ENCODE measurements around the gene RIPOR2.
A peak's percentile ranks its signal among the peaks of the same experiment; 100 is the strongest.
"Not testable (repeated sequence)": the region's sequence is repeated elsewhere in the genome, so short reads cannot be mapped to it uniquely, and the experiment has no call there.

Gene RIPOR2

GRCh38 chr6:24766680-24767462 lies 168.9 kb downstream of the RIPOR2 start:
- DNase-seq (ENCODE audit: low read depth, low spot score): no peak

- DNase-seq (ENCODE audit: low read depth, low spot score): not testable (repeated sequence)
Measured at GRCh38 chr6:24765968-24766367, 169.8 kb downstream of the RIPOR2 start.

- not testable (repeated sequence) for DNase-seq (ENCODE audit: low read depth, low spot score)
Measured at GRCh38 chr6:24764833-24765828, 170.6 kb downstream of the RIPOR2 start.

- DNase-seq (ENCODE audit: low read depth, low spot score): no peak
Measured at GRCh38 chr6:24763578-24763977, 172.2 kb downstream of the RIPOR2 start.

DNA sequence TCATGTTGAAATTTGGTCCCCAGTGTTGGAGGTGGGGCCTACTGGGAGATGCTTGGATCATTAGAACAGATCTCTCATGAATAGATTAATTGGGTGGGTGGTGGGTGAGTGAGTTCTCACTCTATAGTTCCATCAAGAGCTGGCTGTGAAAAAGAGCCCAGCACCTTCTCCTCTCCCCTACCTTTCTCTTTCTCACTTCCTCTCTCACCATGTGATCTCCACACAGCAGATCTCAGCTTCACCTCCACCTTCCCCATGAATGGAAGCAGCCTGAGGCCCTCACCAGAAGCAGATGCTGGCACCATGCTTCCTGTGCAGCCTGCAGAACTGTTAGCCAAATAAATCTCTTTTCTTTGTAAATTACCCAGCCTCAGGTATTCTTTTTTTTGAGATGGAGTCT lies 173.9 kb downstream of the RIPOR2 start:
- DNase-seq (ENCODE audit: low read depth, low spot score): no peak

DNA sequence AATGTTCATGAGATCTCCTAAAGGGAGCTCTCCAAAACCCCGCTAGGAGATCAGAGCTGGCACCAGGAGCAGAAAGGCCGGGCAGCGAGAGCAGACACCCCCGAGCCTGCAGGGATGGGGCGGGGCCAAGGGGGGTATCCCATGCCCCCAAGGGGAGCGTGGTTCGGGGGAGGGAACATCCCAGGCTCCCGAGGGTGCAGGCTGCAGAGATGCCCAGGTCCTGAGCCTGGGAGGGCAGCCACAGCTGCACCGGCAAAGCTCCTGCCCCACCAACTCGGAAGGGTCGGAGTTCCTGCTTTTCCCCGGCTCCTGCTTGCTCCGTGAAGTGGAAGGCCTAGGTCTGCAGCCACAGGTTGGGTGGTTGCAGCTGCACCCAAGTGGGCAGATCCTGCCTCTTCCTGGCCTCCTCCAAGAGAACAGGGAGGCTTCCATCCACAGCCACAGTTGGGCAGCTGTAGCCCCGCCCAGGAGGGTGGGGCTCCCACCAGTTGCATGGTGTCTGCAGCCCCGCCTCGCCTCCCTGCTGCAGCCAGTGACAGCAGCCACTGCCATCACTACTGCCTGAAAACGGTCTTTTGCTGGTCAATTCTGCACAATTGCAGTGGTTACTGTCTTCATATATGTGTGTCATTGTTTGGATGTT lies 174.4 kb downstream of the RIPOR2 start:
- peak; percentile 32 for DNase-seq (ENCODE audit: low read depth, low spot score)

DNA sequence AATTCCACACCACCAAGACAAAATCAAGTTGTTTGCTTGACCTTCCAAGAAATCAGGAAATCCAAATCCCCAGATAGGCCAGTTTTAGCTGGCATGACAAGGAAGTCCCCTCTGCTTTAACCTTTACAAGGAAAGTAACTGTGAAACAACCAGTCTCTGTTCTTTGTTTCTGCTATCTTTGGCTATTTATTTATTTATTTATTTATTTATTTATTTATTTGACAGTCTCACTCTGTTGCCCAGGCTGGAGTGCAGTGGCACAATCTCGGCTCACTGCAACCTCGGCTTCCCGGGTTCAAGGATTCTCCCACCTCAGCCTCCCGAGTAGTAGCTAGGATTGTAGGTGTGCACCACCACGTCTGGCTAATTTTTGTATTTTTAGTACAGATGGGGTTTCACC lies 175.6 kb downstream of the RIPOR2 start:
- DNase-seq (ENCODE audit: low read depth, low spot score): no peak

GRCh38 chr6:24759718-24760117 lies 176.0 kb downstream of the RIPOR2 start:
- DNase-seq (ENCODE audit: low read depth, low spot score): no peak

GRCh38 chr6:24757611-24758010 lies 178.1 kb downstream of the RIPOR2 start:
- no peak for DNase-seq (ENCODE audit: low read depth, low spot score)

DNA sequence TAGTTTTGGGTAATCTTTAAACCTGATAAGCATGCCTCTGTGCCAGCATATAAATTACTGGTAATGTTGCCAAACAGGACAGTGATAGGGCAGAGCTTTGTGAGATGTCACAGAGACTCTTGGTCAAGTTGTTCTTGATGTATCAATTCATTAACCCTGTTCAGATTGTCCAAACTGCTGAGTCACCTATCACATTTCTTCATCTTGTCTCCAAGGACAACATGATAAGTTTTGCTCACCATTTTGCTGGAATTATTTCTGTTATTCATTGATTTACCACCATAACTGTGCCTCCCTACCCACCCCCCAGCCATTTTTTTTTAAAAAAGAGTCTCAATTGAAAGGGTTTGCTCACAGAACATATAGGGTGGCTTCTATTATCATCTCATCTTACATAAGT lies 180.5 kb downstream of the RIPOR2 start:
- no peak for DNase-seq (ENCODE audit: low read depth, low spot score)

DNA sequence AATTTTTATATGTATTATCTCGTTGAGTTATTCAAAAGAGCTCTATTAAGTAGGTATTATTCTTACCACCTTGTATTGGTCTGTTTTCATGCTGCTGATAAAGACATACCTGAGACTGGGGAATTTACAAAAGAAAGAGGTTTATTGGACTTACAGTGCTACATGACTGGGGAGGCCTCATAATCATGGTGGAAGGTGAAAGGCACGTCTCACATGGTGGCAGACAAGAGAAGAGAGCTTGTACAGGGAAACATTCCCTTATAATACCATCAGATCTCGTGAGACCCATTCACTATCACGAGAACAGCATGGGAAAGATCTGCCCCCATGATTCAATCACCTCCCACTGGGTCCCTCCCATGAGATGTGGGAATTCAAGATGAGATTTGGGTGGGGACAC lies 181.4 kb downstream of the RIPOR2 start:
- not testable (repeated sequence) for DNase-seq (ENCODE audit: low read depth, low spot score)

All from ELF-1 (cell line).